ENCODE data around the gene MUC4. TPM values are rescaled to one million over a fixed set of nuclear protein-coding genes. Genes with fewer than 3 reads are reported as not detected.

Gene MUC4
- polyA plus RNA-seq, 3 donors, result not detected

DNA sequence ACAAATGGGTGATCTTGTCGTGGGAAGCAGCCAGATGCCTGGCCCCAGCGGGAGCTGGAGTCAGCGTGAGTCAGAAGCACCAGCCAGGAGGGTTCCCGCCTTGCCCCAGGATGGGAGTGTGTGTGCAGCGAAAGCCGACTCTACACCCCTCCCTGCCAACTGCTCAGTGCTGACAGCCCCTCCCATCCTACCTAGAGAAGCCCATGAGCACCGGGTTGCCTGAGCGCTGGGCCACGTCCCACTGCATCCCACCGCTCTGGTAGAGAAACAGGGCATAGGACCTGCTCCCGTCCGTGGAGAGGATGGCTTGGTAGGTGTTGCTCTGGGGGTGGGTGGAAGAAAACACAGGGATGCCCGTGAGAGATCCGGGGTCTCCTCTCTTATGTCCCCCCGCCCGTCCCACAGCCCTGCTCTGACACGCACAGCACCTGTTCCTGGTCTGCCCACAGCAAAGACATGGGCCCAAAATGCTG lies 42.9 kb downstream of the MUC4 start:
- no peaks in the 10 kb centered on the region for H3K36me3 ChIP-seq (replicated peaks in 1 of 2; ENCODE audit: control insufficient read depth in 1 of 2, insufficient read depth in 2 of 2, low read length in 2 of 2)
- H3K9me3 ChIP-seq (replicated peaks in 1 of 2; ENCODE audit: control insufficient read depth in 1 of 2, insufficient read depth in 1 of 2, low read length in 2 of 2), result no peaks in the 10 kb centered on the region
- no peaks in the 10 kb centered on the region for H3K4me1 Mint-ChIP-seq
- H3K9me3 Mint-ChIP-seq, result peaks cover 0 to 12% (median 3%) of the 10 kb centered on the region in 7 donors
- no peak overlapping the region for H3K27ac Mint-ChIP-seq
- H3K79me2 ChIP-seq (ENCODE audit: insufficient read depth, low read length), result no peaks in the 10 kb centered on the region
- TF ChIP-seq, protein P1, sequence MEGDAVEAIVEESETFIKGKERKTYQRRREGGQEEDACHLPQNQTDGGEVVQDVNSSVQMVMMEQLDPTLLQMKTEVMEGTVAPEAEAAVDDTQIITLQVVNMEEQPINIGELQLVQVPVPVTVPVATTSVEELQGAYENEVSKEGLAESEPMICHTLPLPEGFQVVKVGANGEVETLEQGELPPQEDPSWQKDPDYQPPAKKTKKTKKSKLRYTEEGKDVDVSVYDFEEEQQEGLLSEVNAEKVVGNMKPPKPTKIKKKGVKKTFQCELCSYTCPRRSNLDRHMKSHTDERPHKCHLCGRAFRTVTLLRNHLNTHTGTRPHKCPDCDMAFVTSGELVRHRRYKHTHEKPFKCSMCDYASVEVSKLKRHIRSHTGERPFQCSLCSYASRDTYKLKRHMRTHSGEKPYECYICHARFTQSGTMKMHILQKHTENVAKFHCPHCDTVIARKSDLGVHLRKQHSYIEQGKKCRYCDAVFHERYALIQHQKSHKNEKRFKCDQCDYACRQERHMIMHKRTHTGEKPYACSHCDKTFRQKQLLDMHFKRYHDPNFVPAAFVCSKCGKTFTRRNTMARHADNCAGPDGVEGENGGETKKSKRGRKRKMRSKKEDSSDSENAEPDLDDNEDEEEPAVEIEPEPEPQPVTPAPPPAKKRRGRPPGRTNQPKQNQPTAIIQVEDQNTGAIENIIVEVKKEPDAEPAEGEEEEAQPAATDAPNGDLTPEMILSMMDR (IDR thresholded peaks at IDR 0.05), result no peak
- H3K27me3 Mint-ChIP-seq (ENCODE audit: low read depth in 3 of 3), result peaks cover 0 to 12% (median 8%) of the 10 kb centered on the region in 3 donors
- 89% methylated on average over 9 of the region's 17 CpGs for WGBS (ENCODE audit: insufficient coverage)
- H3K27me3 ChIP-seq (ENCODE audit: control insufficient read depth in 2 of 2, insufficient read depth in 2 of 2, low read length in 2 of 2), result no peaks in the 10 kb centered on the region
- no peak for DNase-seq
- H4K20me1 ChIP-seq (ENCODE audit: insufficient read depth, low read length), result no peaks in the 10 kb centered on the region
- H3K36me3 Mint-ChIP-seq, result no peaks in the 10 kb centered on the region
- no peak overlapping the region for H2AFZ ChIP-seq (ENCODE audit: insufficient read depth, low read depth, low read length, poor library complexity, severe bottlenecking)
- H3K4me2 ChIP-seq (replicated peaks; ENCODE audit: extremely low read depth, low read length, poor library complexity, severe bottlenecking), result no peak overlapping the region
- H3K27ac ChIP-seq (ENCODE audit: low read depth in 1 of 2, low read length in 2 of 2), result no peak overlapping the region
- H3K4me1 ChIP-seq (ENCODE audit: control insufficient read depth in 1 of 2, insufficient read depth in 2 of 2, low read length in 2 of 2), result no peaks in the 10 kb centered on the region
- H3K4me3 ChIP-seq (replicated peaks in 1 of 3; ENCODE audit: low read depth in 2 of 3, low read length in 3 of 3), result no peak overlapping the region
- H3K4me3 Mint-ChIP-seq, result no peak overlapping the region
- intact Hi-C loops (cut with micrococcal nuclease), result no loop called here
- H3K9ac ChIP-seq (ENCODE audit: insufficient read depth, low read length, poor library complexity, severe bottlenecking), result no peak overlapping the region

DNA sequence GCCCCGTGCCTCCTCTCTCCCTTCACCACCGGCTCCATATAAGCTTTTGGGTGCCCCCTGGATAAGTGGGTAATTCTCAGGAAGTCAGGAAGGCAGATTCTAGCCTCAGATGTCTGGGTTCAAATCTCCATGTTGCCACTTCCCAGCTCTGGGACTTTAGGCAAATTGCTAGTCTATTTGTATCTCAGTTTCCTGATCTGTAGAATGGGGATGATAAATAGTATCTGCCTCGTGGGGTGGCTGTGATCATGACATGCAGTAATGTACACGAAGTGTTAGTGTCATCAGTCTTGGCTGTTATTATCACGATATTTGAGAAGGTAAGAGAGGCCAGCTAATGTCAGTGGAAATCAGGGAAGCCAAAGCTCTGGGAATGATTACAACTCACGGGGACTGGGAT lies 43.3 kb downstream of the MUC4 start:
- Histone ChIP-seq H3K4me2 (replicated peaks; ENCODE audit: extremely low read depth, low read length, poor library complexity, severe bottlenecking) (no peak overlapping the region), H4K20me1 (ENCODE audit: insufficient read depth, low read length) (no peaks in the 10 kb centered on the region), H3K79me2 (ENCODE audit: insufficient read depth, low read length) (no peaks in the 10 kb centered on the region), H2AFZ (ENCODE audit: insufficient read depth, low read depth, low read length, poor library complexity, severe bottlenecking) (no peak overlapping the region), H3K27ac (ENCODE audit: low read depth in 1 of 2, low read length in 2 of 2) (no peak overlapping the region), H3K4me3 (replicated peaks in 1 of 3; ENCODE audit: low read depth in 2 of 3, low read length in 3 of 3) (no peak overlapping the region), H3K9me3 (replicated peaks in 1 of 2; ENCODE audit: control insufficient read depth in 1 of 2, insufficient read depth in 1 of 2, low read length in 2 of 2) (no peaks in the 10 kb centered on the region), H3K4me1 (ENCODE audit: control insufficient read depth in 1 of 2, insufficient read depth in 2 of 2, low read length in 2 of 2) (no peaks in the 10 kb centered on the region), H3K27me3 (ENCODE audit: control insufficient read depth in 2 of 2, insufficient read depth in 2 of 2, low read length in 2 of 2) (no peaks in the 10 kb centered on the region), H3K9ac (ENCODE audit: insufficient read depth, low read length, poor library complexity, severe bottlenecking) (no peak overlapping the region), H3K36me3 (replicated peaks in 1 of 2; ENCODE audit: control insufficient read depth in 1 of 2, insufficient read depth in 2 of 2, low read length in 2 of 2) (no peaks in the 10 kb centered on the region)
- Mint-ChIP-seq H3K27ac (no peak overlapping the region), H3K4me3 (no peak overlapping the region), H3K9me3 (peaks cover 0 to 13% (median 3%) of the 10 kb centered on the region in 7 donors), H3K36me3 (no peaks in the 10 kb centered on the region), H3K27me3 (ENCODE audit: low read depth in 3 of 3) (peaks cover 0 to 17% (median 11%) of the 10 kb centered on the region in 3 donors), H3K4me1 (no peaks in the 10 kb centered on the region)
- no peak for DNase-seq
- 93% methylated on average over 3 of the region's 6 CpGs for WGBS (ENCODE audit: insufficient coverage)
- intact Hi-C loops (cut with micrococcal nuclease), result no loop called here
- TF ChIP-seq, protein P1 (IDR thresholded peaks at IDR 0.05), result no peak

Measured in CD14-positive monocyte (primary cell).